ENCODE measurements around the gene GNG3. TPM values are rescaled to one million over a fixed set of nuclear protein-coding genes. Genes with fewer than 3 reads are reported as not detected.

GNG3 gene
- total RNA-seq: under 1 TPM in 1 of 4 donors, not detected in 3; 0.52 TPM

GRCh38 chr11:62707277-62707861 lies at the start of gene GNG3, which contains the start of gene BSCL2:
GNG3 (plus strand) TSS chr11:62707676; CDS start chr11:62708296, 620 bp downstream.
BSCL2 (minus strand) TSS chr11:62707424; CDS start chr11:62707195, 229 bp downstream.
- Histone ChIP-seq H3K27ac (peak within 1 kb of the TSS; percentile 89 to 94), H3K27me3 (no peaks in the 10 kb centered on the region), H3K4me3 (peak within 1 kb of the TSS; percentile 47 to 71), H3K4me1 (peaks cover 9 to 22% of the 10 kb centered on the region in 2 donors), H3K36me3 (no peaks in the 10 kb centered on the region), H3K9me3 (no peaks in the 10 kb centered on the region)
- DNase-seq: no peak
- TF ChIP-seq POLR2A (IDR thresholded peaks at IDR 0.05) (no peak), CTCF (IDR thresholded peaks at IDR 0.05) (no peak)
- intact Hi-C loops (cut with DNase I; ENCODE audit: low total_unique reads): no loop called here

GRCh38 chr11:62664405-62665074 lies 42.9 kb upstream of the GNG3 start:
- H3K4me1 ChIP-seq: peaks cover 9 to 12% of the 10 kb centered on the region in 2 donors
- peak in 1 of 2 donors; percentile 38 for DNase-seq
- no peaks in the 10 kb centered on the region for H3K36me3 ChIP-seq
- TF ChIP-seq POLR2A (IDR thresholded peaks at IDR 0.05) (no peak), CTCF (IDR thresholded peaks at IDR 0.05) (no peak)
- H3K27me3 ChIP-seq: no peaks in the 10 kb centered on the region
- intact Hi-C loops (cut with DNase I; ENCODE audit: low total_unique reads): no loop called here
- peak overlapping the region; percentile 88 to 89 for H3K27ac ChIP-seq
- H3K4me3 ChIP-seq: peak overlapping the region; percentile 75 to 92
- H3K9me3 ChIP-seq: no peaks in the 10 kb centered on the region

- TF ChIP-seq CTCF (IDR thresholded peaks at IDR 0.05) (peak in 1 of 4 experiments; percentile 16), POLR2A (IDR thresholded peaks at IDR 0.05) (peak; percentile 95 to 96)
- H3K4me3 ChIP-seq: peak within 1 kb of the TSS; percentile 75 to 92
- no peaks in the 10 kb centered on the region for H3K27me3 ChIP-seq
- peak; percentile 95 to 97 for DNase-seq
- H3K27ac ChIP-seq: peak within 1 kb of the TSS; percentile 88 to 89
- intact Hi-C loops (cut with DNase I; ENCODE audit: low total_unique reads): no loop called here
- no peaks in the 10 kb centered on the region for H3K36me3 ChIP-seq
- peaks cover 9 to 12% of the 10 kb centered on the region in 2 donors for H3K4me1 ChIP-seq
- H3K9me3 ChIP-seq: no peaks in the 10 kb centered on the region
Measured at GRCh38 chr11:62665075-62665598, 42.3 kb upstream of the GNG3 start, which contains the start of the genes C11orf98 and CSKMT. C11orf98 (minus strand) TSS chr11:62665210; CDS start chr11:62665169, 41 bp downstream. CSKMT (plus strand) TSS chr11:62665312; CDS start chr11:62665880, 568 bp downstream.

- TF ChIP-seq POLR2A (IDR thresholded peaks at IDR 0.05): no peak
- TF ChIP-seq CTCF (IDR thresholded peaks at IDR 0.05): no peak
- Histone ChIP-seq H3K36me3 (no peaks in the 10 kb centered on the region), H3K27ac (peak overlapping the region; percentile 88 to 89), H3K9me3 (no peaks in the 10 kb centered on the region), H3K27me3 (no peaks in the 10 kb centered on the region), H3K4me1 (peaks cover 9 to 12% of the 10 kb centered on the region in 2 donors), H3K4me3 (peak overlapping the region; percentile 75 to 92)
- DNase-seq: peak; percentile 52 to 59
- intact Hi-C loops (cut with DNase I; ENCODE audit: low total_unique reads): no loop called here
Measured at GRCh38 chr11:62665599-62666258, 41.7 kb upstream of the GNG3 start.

All from uterus (tissue), 4 donors.